ENCODE measurements around the gene DIP2B.

Gene DIP2B

DNA sequence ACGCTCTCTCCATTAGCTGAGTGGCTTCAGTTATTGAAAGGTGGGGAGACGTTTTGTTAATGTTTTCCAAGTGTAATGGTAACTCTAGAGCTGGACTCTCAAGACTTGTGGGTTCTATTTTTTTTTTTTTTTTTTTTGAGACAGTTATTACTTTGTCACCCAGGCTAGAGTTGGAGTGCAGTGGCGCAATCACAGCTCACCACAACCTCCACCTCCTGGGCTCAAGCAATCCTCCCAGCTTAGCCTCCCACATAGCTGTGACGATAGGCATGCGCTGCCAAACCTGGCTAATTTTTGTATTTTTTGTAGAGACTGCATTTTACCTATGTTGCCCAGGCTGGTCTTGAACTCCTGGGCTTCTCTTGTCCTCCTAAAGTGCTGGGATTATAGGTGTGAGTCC is 285.3 kb downstream of the DIP2B start:
- TF ChIP-seq, protein P1, sequence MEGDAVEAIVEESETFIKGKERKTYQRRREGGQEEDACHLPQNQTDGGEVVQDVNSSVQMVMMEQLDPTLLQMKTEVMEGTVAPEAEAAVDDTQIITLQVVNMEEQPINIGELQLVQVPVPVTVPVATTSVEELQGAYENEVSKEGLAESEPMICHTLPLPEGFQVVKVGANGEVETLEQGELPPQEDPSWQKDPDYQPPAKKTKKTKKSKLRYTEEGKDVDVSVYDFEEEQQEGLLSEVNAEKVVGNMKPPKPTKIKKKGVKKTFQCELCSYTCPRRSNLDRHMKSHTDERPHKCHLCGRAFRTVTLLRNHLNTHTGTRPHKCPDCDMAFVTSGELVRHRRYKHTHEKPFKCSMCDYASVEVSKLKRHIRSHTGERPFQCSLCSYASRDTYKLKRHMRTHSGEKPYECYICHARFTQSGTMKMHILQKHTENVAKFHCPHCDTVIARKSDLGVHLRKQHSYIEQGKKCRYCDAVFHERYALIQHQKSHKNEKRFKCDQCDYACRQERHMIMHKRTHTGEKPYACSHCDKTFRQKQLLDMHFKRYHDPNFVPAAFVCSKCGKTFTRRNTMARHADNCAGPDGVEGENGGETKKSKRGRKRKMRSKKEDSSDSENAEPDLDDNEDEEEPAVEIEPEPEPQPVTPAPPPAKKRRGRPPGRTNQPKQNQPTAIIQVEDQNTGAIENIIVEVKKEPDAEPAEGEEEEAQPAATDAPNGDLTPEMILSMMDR (IDR thresholded peaks at IDR 0.05; ENCODE audit: insufficient read depth, low read depth, low read length, missing control alignments) = no peak
- H3K4me3 ChIP-seq (ENCODE audit: low read length) = no peak overlapping the region
- DNase-seq (ENCODE audit: low read depth) = no peak

Data from epithelial cell of esophagus (primary cell).